Activated CD8-positive, alpha-beta memory T cell treated with anti-CD3 and anti-CD28 coated beads, Interleukin-2, amount 50 U/mL, for 1 hour (primary cell): ENCODE results near the gene ZCCHC13.
A peak's percentile ranks its signal among the peaks of the same experiment; 100 is the strongest.
"Not testable (repeated sequence)": the region's sequence is repeated elsewhere in the genome, so short reads cannot be mapped to it uniquely, and the experiment has no call there.

Experiments used
- DNase-seq: peaks from one replicate; pipeline ENCODE4 v3.0.0-alpha.2; 2020; ENCODE audit errors: extremely low read depth

The ZCCHC13 gene

DNA sequence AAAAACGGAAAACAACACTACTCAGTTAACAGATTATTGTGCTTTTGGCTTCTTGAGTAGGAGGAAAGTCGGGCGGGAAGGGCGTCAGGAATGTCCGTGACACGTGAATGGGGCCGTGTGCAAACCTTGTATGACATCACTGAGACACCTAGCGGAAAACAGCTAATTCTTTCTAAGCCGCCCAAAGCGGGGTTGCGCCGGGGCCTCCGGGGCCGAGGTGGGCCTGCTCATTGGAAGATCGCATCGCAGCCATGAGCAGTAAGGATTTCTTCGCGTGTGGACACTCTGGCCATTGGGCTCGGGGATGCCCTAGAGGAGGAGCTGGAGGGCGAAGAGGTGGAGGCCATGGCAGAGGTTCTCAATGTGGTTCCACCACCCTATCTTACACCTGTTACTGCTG, at the start of gene ZCCHC13:
ZCCHC13 (plus strand) TSS at position 165 of the 400 bp plus-strand sequence; CDS start at position 252, 87 bp downstream.
- DNase-seq, result no peak

DNA sequence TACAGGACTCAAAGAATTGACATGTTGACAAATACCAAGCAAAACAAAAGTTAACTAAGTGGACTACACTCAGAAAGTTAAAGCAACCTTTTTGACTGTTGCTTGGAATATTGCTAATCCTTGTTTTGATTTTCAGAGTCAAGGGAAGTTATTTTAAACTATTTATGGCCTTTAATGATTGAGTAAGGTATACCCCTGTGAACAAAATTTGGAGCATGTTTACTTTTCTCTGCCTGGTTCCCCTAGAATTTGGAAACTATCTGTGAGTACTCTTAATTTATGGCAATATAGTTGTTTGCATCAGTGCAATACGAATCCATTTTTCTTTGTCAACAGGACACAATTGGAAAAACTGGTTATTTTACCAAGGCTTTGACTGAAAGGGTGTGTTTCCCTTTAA, 45.9 kb upstream of the ZCCHC13 start:
- DNase-seq, result not testable (repeated sequence)

DNA sequence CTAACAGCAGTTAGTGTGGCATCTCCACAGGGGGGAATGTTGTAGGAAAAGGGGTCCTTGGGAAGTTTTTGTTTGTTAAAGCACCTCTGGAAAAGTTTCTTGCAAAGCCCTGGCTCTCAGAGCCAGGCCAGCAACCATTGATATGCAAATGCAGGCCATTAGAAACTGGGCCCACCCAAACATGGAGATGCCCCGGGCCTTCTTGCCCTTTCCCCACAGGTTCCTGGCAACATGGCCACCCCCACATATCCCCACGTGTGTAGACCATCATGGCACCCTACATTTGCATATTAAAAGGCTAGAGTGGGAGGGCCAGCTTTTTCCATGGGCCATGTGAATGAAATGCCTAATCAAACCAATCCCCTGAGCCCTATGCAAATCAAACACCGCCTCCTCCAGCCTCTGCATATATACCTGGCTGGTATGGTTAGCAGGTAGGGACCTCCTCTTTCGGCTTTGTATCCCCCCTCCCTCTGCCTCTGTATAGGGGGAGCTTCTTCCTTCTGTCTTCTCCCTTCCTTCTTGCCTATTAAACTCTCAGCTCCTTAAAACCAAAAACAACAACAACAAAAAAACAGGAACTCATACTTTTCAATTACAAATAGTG, 44.0 kb upstream of the ZCCHC13 start:
- no peak for DNase-seq

DNA sequence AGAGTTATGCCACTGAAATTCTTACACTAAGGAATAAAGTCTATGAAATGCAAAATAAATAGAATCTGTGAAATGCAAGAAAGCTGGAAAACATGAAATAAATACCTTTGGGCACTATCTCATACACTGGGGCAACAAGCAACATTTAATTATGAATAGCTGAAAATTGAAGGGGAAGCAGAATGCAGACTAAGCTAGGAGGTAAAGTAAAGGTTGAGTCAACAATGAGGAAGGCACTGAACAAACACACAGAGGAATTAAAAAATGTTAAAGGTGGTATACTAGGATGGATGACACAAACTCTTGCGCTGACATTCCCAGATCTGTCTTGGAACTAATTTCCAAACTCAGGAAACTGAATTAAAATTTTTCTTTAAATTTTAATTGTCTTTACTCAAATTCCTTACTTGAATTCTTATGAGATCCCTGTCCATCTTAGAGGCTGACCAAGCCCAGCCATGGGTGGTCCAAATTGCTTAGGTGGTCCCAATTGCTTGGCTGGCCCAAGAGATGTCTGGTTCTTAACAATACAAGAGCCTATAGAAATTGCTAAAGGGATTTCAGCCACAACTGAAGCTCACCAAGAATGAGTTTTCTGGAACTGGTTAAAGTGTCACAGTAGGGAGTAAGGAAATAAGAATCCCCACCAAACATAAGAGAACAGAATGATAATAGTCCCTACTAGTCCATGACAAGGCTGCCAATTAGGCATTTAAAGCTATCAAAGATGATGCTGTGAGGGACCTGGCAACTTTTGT, 41.3 kb upstream of the ZCCHC13 start:
- no peak for DNase-seq

DNA sequence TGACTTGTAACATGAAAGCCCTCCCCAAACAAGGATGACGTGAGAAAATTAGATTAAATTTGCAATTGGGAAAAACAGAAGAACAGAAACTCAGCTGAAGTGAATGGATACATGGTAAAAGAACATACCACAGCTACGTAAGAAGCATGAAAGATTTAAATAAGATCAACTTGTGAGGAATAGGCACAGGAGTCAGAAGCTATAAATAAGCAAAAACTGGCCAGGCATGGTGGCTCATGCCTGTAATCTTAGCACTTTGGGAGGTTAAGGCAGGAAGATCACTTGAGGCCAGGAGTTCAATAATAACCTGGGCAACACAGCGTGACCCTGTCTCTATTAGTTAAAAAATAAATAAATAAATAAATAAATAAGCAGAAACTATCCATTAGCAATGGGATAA, 33.6 kb upstream of the ZCCHC13 start:
- no peak for DNase-seq

DNA sequence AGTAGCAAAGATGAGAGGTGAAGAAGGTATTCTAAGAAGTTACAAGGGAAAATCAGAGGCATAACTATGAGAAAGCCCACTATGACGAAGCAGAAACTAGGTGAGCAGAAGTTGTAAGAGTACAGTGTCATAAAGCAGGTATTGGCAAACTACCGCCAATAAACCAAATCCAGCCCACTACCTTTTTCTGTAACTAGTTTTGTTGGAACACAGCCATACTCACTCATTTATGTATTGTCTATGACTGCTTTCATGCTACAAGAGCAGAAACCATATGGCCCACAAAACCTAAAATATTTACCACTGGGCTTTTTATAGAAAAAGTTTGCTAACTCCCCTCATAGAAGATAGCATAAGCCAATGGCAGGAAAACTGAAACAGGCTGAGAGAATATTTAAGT, 31.8 kb upstream of the ZCCHC13 start:
- DNase-seq, result no peak

DNA sequence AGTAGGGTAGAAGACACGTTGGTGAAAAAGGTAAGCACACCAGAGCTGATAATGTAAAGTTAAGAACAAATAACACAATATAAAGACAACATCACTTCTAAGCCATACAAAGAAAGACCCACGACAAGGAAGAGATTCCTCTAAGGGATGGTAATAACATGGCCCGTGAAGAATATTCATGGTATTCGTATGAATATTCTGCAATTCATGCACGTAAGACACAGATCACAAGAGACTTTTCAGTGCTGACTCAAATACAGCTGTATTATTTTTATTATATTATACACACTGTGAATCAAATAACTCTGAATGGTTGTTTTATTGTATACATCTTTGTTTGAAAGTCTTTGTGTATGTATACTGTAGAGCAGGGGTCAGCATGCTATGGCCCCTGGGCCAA, 29.5 kb upstream of the ZCCHC13 start:
- DNase-seq, result no peak

DNA sequence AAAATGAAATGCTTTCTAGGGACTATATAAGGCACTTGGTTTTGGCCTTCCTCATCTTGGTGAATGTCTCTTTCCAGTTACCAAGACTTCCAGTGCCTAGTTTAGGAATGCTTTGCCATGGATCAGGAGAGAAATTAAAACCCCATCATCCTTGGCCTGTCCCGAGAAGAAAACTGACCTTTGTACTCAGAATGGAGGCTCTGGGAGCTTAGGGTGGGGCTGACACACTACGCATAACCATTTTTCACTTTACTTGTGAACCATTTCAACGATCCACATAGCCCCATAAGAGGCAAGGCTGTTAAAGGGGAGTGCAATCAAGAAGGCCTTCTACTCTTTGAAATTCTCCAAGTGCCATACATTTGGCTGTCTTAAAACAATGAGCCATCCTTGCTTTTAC, 26.7 kb upstream of the ZCCHC13 start:
- DNase-seq, result no peak

DNA sequence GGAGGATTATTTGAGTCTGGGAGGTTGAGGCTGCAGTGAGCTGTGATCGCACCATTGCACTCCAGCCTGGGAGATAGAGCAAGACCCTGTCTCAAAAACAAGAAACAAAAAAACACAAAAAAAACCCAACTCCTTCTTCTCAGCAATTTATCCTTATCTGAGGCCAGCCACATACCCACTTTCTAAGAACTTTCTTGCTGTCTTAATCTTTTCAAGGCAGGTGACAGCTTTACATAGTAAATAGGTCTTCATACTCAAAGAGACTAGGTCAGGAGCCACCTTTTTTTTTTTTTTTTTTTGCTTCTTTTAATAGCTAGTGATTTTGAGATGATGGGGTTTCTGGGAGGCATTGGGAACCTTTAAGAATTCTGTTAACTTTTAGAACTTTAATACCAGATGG, 26.1 kb upstream of the ZCCHC13 start:
- DNase-seq, result no peak

DNA sequence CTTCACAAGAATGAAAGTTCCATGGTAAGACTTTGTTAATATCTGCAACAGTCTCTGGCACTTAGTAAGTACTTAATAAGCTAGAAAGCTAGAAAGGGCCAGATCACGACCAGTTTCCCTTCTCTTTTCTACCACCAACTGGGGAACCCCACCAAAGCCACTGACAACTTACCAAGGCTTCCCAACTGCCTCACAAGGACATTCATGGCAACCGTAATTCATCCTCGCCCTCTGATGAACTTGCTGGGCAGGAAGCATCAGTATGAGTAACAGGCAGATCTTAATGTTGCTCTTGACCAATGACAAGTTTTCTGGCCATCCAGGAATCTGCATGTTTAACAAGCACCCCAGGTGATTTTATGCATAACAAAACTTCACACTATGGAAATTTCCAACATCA, 23.2 kb upstream of the ZCCHC13 start:
- DNase-seq, result no peak

DNA sequence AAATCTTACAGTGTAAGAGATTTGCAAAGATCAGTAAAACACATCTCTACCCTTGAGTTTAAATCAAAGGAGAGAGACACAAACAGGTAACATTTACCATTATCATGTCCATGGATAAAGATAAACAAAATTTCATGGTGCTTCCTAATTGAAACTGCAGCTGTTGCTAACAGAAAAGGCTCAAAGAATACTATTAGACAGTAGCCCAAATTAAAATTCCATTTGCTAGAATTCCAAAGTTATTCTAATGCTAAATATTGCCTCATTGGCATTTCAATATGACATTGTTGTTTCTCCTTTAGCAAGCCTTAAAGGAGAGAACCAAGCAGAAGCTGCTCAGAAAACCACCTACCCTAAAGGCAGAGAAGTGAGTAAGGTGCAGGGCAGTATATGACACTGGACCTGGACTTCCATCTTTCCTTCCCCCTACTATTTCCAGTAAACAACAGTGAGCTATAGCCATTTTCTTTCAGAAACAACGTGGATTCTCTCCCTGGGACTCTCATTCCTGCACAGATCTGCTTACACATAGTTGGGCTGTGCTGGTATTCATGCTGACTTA, 19.5 kb upstream of the ZCCHC13 start:
- DNase-seq, result no peak

DNA sequence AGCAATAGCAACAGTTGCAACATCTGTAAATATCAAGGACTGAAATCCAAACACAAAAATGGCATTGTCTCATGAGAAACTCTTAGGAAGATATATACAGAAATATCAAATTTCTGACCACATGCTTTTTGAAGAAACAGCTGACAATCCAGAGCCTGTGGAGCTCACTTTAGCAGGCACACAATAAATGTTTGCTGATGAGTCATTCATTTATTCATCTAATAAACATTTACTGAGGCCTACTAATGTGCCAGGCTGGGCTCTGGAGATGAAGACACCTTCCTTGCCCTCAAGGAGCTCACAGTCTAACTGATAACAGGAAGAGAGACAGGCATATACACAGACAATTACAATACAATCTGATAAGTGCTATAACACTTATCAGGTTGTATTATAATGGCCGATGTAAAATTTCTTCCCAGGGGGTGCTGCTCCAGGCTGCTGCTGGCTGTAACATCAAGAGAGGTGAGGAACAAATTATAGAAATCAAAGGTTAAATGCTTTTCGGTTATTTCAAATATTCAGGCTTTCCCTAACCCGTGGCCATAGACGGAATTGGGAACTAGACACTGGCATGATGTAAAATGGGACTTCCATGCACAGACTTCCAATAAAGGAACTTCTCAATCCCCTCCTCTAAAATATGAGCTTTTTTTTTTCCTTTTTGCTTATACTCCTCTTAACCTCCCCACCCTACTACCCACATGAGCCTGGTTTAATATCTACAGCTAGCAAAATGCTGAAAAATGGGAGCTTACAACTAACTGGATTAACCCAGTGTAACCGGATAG, 16.8 kb upstream of the ZCCHC13 start:
- no peak for DNase-seq

DNA sequence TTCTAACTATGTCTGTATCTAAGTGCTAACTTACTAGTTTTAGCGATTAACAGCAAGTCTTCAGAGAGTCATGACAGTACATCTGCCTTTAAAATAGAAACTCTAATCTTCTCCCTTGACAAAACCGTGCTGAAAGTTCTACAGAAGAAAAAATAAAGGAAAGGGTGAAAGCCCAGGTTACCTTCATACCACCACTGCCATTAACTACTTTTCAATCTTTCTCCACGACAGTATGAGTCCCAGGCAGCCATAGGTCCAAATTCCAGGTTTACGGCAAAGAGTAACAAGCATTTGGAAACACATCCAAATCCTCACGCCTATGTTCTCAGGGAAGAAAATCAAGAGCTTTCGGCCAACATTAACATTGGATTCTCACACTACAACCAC, 12.4 kb upstream of the ZCCHC13 start:
- no peak for DNase-seq

DNA sequence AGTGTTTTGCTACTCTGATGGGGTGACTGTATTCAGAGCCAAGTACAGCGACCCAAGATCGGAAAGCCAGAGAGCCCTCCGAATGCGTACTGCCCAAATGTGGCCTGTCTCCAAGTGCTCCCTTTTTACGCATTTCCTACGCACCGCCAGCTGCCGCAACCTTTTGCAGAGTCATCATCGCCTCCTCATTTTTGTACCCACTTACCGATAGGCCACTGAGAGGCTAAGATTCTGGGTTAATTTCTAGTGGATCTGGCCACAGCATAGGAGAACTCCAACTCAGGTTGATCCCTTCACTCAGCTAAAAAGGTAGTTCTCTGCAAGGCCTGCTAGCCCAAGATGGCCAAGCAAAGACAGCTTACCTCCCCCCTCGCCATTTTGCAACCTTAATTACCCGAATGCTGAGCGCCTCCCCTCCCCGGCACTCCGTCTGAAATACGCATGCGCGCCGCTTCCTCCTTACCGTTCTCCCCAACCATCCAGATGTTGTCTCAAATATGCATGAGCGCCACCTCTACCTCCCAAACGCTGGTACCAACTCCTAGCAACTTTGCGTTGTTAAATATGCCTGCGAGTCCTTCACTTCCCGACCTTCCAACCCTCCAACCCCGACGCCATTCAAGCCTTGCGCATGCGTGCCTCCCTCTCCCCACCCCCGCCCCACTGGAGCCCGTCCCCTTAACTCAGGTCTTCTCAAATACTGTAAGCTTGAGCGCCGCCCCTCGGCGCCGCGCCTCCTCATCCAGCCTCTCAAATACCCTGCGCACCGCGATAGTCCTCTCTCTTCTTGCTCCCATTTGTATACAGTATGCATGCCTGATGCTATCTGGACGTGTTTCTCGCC, 11.8 kb upstream of the ZCCHC13 start:
- DNase-seq, result peak; percentile 62

DNA sequence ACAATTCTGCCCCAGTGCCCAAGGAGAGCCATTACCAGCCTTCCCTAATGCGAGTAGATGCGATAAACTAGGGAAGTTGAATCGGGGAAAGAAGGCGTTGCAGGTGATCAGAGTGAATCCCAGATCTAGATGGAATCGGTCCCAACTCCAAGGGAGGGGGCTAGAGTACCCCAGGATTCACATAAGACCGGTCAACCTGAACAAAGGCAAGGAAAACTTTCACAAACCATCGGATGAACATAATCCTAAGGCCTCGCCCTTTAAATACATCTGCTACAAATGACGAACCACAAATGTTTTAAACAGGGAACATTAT, 11.2 kb upstream of the ZCCHC13 start:
- no peak for DNase-seq

DNA sequence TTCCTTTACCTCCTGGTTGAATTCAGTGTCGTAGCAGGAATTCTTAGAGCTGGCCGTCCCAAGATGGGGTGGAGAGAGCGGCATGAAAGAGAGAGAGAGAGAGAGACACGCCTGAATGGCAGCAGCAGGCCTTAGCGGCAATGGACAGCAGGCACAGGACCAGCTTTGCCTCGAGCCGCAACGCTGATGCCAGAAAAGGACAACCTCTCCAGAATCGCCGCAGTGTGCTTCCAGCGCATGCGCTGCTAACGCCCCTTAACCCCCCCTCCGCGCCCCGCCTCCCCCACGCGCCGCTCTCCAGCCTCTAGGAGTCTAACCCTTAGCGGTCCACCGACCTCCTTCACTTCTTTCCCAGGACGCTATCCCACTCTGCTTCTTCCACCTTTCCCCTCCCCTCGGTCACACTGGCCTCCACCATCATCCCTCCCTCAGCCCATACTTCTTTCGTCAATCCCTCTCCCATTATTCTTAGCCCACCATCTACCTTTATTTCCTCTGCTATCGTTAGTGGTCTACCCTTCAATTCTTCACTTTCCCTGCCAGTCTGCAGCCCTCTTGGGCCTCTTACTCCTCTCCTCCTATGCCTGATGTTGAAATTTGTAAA, 10.5 kb upstream of the ZCCHC13 start:
- peak; percentile 20 for DNase-seq

DNA sequence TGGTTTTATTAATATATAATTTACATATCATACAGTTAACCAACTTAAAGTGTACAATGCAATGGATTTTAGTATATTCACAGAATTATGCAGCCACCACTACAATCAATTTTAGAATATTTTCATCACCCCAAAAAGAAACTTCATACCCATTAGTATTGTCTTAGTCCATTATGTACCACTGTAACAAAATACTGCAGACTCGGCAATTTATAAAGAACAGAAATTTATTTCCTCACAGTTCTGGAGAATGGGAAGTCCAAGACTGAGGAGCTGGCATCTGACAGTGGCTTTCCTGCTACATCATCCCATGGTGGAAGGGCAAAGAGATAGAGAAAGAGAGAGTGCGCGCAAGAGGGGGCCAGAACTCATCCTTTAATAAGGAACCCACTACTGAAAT, 8.9 kb upstream of the ZCCHC13 start:
- DNase-seq, result no peak

DNA sequence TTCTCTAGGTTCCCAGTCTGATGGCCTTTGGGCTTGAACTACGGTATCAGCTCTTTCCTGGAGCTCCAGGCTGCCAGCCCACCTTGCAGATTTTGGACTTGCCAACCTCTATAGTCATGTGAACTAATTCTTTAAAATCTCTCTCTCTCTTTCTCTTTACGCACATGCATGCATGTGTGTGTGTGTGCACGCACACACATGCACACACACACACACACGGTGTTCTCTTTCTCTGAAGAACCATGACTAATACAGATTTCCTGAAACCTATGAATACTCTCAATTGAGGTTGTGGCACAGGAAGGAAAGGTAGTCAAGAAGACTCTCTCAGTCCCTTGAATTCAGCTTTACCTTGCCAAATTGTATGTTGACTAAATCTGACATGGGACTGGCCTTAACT, 6.2 kb upstream of the ZCCHC13 start:
- no peak for DNase-seq

DNA sequence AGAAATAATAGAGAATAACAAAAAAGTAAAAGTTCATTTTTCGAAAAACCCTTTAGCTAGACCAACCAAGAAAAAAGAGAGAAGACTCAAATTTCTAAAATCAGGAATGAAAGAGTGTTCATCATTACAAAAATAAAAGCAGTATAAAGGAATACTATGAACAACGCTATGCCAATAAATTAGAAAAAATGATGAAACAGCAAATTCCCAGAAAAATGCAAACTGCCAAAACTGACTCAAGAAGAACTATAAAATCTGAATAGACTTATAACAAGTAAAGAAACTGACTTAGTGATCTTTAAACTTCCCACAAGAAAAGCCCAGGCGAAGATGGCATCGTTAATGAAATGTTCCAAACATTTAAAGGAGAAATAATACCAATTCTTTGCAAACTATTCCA, 3.1 kb upstream of the ZCCHC13 start:
- no peak for DNase-seq

DNA sequence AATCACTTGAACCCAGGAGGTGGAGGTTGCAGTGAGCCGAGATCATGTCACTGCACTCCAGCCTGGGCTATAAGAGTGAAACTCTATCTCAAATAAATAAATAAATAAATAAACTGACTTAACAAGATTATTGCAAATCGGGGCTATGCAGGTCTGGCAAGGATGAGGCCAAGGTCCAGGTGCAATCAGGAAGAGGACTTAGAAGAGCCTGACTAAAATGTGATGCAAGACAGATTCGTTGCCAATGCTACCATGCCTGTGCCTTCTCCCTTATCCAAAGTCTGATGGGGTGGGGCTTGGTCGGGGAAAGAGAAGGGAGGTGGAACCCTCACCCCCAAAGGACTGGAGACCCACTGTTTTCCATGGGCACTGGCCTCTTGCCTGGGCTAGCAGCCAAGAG, 14.7 kb downstream of the ZCCHC13 start:
- no peak for DNase-seq

DNA sequence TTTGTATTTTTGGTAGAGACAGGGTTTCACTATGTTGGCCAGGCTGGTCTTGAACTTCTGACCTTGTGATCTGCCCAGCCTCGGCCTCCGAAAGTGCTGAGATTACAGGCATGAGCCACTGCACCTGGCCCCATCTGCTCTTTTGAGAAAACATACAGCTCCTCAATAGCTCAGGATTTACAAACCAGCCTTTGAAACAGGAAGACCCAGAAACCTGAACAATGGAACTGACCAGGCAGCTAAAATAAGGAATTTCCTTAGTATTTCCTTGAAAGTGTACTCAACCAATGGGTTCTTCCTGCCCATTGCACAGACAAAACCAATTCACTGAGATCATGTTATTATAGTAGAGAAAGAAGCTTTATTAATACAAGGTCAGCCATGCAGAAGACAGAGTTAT, 15.3 kb downstream of the ZCCHC13 start:
- DNase-seq, result not testable (repeated sequence)
